ENCODE data around the gene HEG1. TPM values are rescaled to one million over a fixed set of nuclear protein-coding genes. Genes with fewer than 3 reads are reported as not detected.
A peak's percentile ranks its signal among the peaks of the same experiment; 100 is the strongest.
"Not testable (repeated sequence)": the region's sequence is repeated elsewhere in the genome, so short reads cannot be mapped to it uniquely, and the experiment has no call there.

Gene HEG1
- total RNA-seq = 1 to 10 TPM; 7.4 to 9.5 TPM

GRCh38 chr3:125055913-125056745 lies at the start of gene HEG1:
Gene HEG1 (minus strand): TSS chr3:125055997. CDS start chr3:125055890, 107 bp downstream.
- peak within 1 kb of the TSS; percentile 87 to 98 for H3K4me3 Mint-ChIP-seq
- H3K36me3 Mint-ChIP-seq (ENCODE audit: insufficient read depth in 2 of 2) = peaks cover 1 to 3% of the 10 kb centered on the region in 2 donors
- DNase-seq = peak; percentile 81 to 86

GRCh38 chr3:125105116-125105515 lies 49.3 kb upstream of the HEG1 start:
- DNase-seq (no peak), ATAC-seq (replicated peaks in 1 of 2) (no peak)
- H3K27me3 Mint-ChIP-seq (ENCODE audit: low read depth) = peaks cover 27% of the 10 kb centered on the region
- peaks cover 3 to 8% of the 10 kb centered on the region in 2 donors for H3K36me3 Mint-ChIP-seq (ENCODE audit: insufficient read depth in 2 of 2)
- no peak overlapping the region for H3K27ac Mint-ChIP-seq
- peaks cover 27% of the 10 kb centered on the region for H3K4me1 Mint-ChIP-seq (ENCODE audit: low read depth)
- H3K9me3 Mint-ChIP-seq = peaks cover 3 to 5% of the 10 kb centered on the region in 2 donors
- no peak overlapping the region for H3K4me3 Mint-ChIP-seq

More at GRCh38 chr3:125055913-125056745, at the start of gene HEG1:
- Mint-ChIP-seq H3K4me1 (ENCODE audit: low read depth) (peaks cover 52% of the 10 kb centered on the region), H3K9me3 (no peaks in the 10 kb centered on the region), H3K27ac (peak within 1 kb of the TSS; percentile 56), H3K27me3 (ENCODE audit: low read depth) (peaks cover 46% of the 10 kb centered on the region)
- peak; percentile 74 to 79 for ATAC-seq (replicated peaks in 1 of 2)

- peaks cover 5 to 7% of the 10 kb centered on the region in 2 donors for H3K9me3 Mint-ChIP-seq
- no peak overlapping the region for H3K27ac Mint-ChIP-seq
- H3K36me3 Mint-ChIP-seq (ENCODE audit: insufficient read depth in 2 of 2) = peaks cover 5 to 12% of the 10 kb centered on the region in 2 donors
- H3K4me3 Mint-ChIP-seq = no peak overlapping the region
- peaks cover 27% of the 10 kb centered on the region for H3K27me3 Mint-ChIP-seq (ENCODE audit: low read depth)
- DNase-seq = no peak
- H3K4me1 Mint-ChIP-seq (ENCODE audit: low read depth) = peaks cover 22% of the 10 kb centered on the region
- no peak for ATAC-seq (replicated peaks in 1 of 2)
Observed at GRCh38 chr3:125104639-125105038, 48.8 kb upstream of the HEG1 start.

- Mint-ChIP-seq H3K4me3 (no peak overlapping the region), H3K27ac (no peak overlapping the region), H3K9me3 (peaks cover 5 to 7% of the 10 kb centered on the region in 2 donors), H3K27me3 (ENCODE audit: low read depth) (peaks cover 17% of the 10 kb centered on the region), H3K36me3 (ENCODE audit: insufficient read depth in 2 of 2) (peaks cover 7 to 16% of the 10 kb centered on the region in 2 donors), H3K4me1 (ENCODE audit: low read depth) (peaks cover 10% of the 10 kb centered on the region)
- no peak for DNase-seq
- no peak for ATAC-seq (replicated peaks in 1 of 2)
Observed at GRCh38 chr3:125103406-125103805, 47.6 kb upstream of the HEG1 start.

GRCh38 chr3:125102470-125102869 lies 46.7 kb upstream of the HEG1 start:
- H3K36me3 Mint-ChIP-seq (ENCODE audit: insufficient read depth in 2 of 2) = peaks cover 7 to 16% of the 10 kb centered on the region in 2 donors
- DNase-seq (no peak), ATAC-seq (replicated peaks in 1 of 2) (no peak)
- no peak overlapping the region for H3K27ac Mint-ChIP-seq
- peaks cover 5 to 7% of the 10 kb centered on the region in 2 donors for H3K9me3 Mint-ChIP-seq
- no peak overlapping the region for H3K4me3 Mint-ChIP-seq
- H3K27me3 Mint-ChIP-seq (ENCODE audit: low read depth) = peaks cover 17% of the 10 kb centered on the region
- H3K4me1 Mint-ChIP-seq (ENCODE audit: low read depth) = peaks cover under 1% of the 10 kb centered on the region

- H3K36me3 Mint-ChIP-seq (ENCODE audit: insufficient read depth in 2 of 2) = peaks cover 5 to 8% of the 10 kb centered on the region in 2 donors
- DNase-seq = no peak
- H3K27ac Mint-ChIP-seq = no peak overlapping the region
- no peak overlapping the region for H3K4me3 Mint-ChIP-seq
- H3K27me3 Mint-ChIP-seq (ENCODE audit: low read depth) = peaks cover 12% of the 10 kb centered on the region
- no peak for ATAC-seq (replicated peaks in 1 of 2)
- H3K9me3 Mint-ChIP-seq = peaks cover 2% of the 10 kb centered on the region in 2 donors
- no peaks in the 10 kb centered on the region for H3K4me1 Mint-ChIP-seq (ENCODE audit: low read depth)
Observed at GRCh38 chr3:125098611-125099291, 43.0 kb upstream of the HEG1 start.

GRCh38 chr3:125090649-125091048 lies 34.9 kb upstream of the HEG1 start:
- Mint-ChIP-seq H3K9me3 (peaks cover 1 to 2% of the 10 kb centered on the region in 2 donors), H3K4me3 (no peak overlapping the region), H3K4me1 (ENCODE audit: low read depth) (no peaks in the 10 kb centered on the region), H3K27me3 (ENCODE audit: low read depth) (peaks cover 8% of the 10 kb centered on the region), H3K27ac (no peak overlapping the region), H3K36me3 (ENCODE audit: insufficient read depth in 2 of 2) (peaks cover 2 to 3% of the 10 kb centered on the region in 2 donors)
- DNase-seq (no peak), ATAC-seq (replicated peaks in 1 of 2) (no peak)

GRCh38 chr3:125087768-125088391 lies 32.1 kb upstream of the HEG1 start:
- H3K9me3 Mint-ChIP-seq = peaks cover 1 to 2% of the 10 kb centered on the region in 2 donors
- H3K4me1 Mint-ChIP-seq (ENCODE audit: low read depth) = no peaks in the 10 kb centered on the region
- no peak overlapping the region for H3K27ac Mint-ChIP-seq
- ATAC-seq (replicated peaks in 1 of 2) (no peak), DNase-seq (no peak)
- H3K27me3 Mint-ChIP-seq (ENCODE audit: low read depth) = peaks cover 8% of the 10 kb centered on the region
- H3K36me3 Mint-ChIP-seq (ENCODE audit: insufficient read depth in 2 of 2) = peaks cover 2 to 3% of the 10 kb centered on the region in 2 donors
- H3K4me3 Mint-ChIP-seq = no peak overlapping the region

- Mint-ChIP-seq H3K9me3 (no peaks in the 10 kb centered on the region), H3K27me3 (ENCODE audit: low read depth) (peaks cover 8% of the 10 kb centered on the region), H3K4me3 (no peak overlapping the region), H3K27ac (no peak overlapping the region), H3K4me1 (ENCODE audit: low read depth) (no peaks in the 10 kb centered on the region), H3K36me3 (ENCODE audit: insufficient read depth in 2 of 2) (peaks cover 0 to 2% of the 10 kb centered on the region in 2 donors)
- DNase-seq = no peak
- ATAC-seq (replicated peaks in 1 of 2) = no peak
Observed at GRCh38 chr3:125085166-125085565, 29.4 kb upstream of the HEG1 start.

- Mint-ChIP-seq H3K9me3 (no peaks in the 10 kb centered on the region), H3K4me3 (no peak overlapping the region), H3K4me1 (ENCODE audit: low read depth) (no peaks in the 10 kb centered on the region), H3K27ac (no peak overlapping the region), H3K27me3 (ENCODE audit: low read depth) (peaks cover 8% of the 10 kb centered on the region), H3K36me3 (ENCODE audit: insufficient read depth in 2 of 2) (no peaks in the 10 kb centered on the region)
- no peak for DNase-seq
- no peak for ATAC-seq (replicated peaks in 1 of 2)
Observed at GRCh38 chr3:125083776-125084175, 28.0 kb upstream of the HEG1 start.

- H3K27me3 Mint-ChIP-seq (ENCODE audit: low read depth); H3K4me1 Mint-ChIP-seq (ENCODE audit: low read depth); H3K36me3 Mint-ChIP-seq (ENCODE audit: insufficient read depth in 2 of 2); ATAC-seq (replicated peaks in 1 of 2); H3K9me3 Mint-ChIP-seq; DNase-seq; H3K4me3 Mint-ChIP-seq; H3K27ac Mint-ChIP-seq: not testable (repeated sequence)
Observed at GRCh38 chr3:125082339-125082738, 26.5 kb upstream of the HEG1 start.

- no peaks in the 10 kb centered on the region for H3K4me1 Mint-ChIP-seq (ENCODE audit: low read depth)
- H3K27me3 Mint-ChIP-seq (ENCODE audit: low read depth) = no peaks in the 10 kb centered on the region
- DNase-seq (no peak), ATAC-seq (replicated peaks in 1 of 2) (no peak)
- H3K9me3 Mint-ChIP-seq = no peaks in the 10 kb centered on the region
- H3K27ac Mint-ChIP-seq = no peak overlapping the region
- no peak overlapping the region for H3K4me3 Mint-ChIP-seq
- H3K36me3 Mint-ChIP-seq (ENCODE audit: insufficient read depth in 2 of 2) = no peaks in the 10 kb centered on the region
Observed at GRCh38 chr3:125080077-125080476, 24.3 kb upstream of the HEG1 start.

- H3K36me3 Mint-ChIP-seq (ENCODE audit: insufficient read depth in 2 of 2) = no peaks in the 10 kb centered on the region
- ATAC-seq (replicated peaks in 1 of 2) (no peak), DNase-seq (no peak)
- H3K9me3 Mint-ChIP-seq = no peaks in the 10 kb centered on the region
- H3K27ac Mint-ChIP-seq = no peak overlapping the region
- H3K27me3 Mint-ChIP-seq (ENCODE audit: low read depth) = no peaks in the 10 kb centered on the region
- H3K4me3 Mint-ChIP-seq = no peak overlapping the region
- H3K4me1 Mint-ChIP-seq (ENCODE audit: low read depth) = no peaks in the 10 kb centered on the region
Observed at GRCh38 chr3:125079675-125080045, 23.9 kb upstream of the HEG1 start.

All from activated T-cell treated with anti-CD3 and anti-CD28 coated beads, Interleukin-2, amount 50 U/mL, for 72 hours (primary cell).